Ishikawa (cell line): Measurements from ENCODE around the gene CHM.

Experiments
- YY1 ChIP-seq: IDR thresholded peaks from 2 replicates; pipeline ENCODE4 v1.6.1; 2012; ENCODE audit warnings: low read depth
- TF ChIP-seq, protein P1 (sequence below): IDR thresholded peaks from 2 replicates; pipeline ENCODE4 v1.6.1; 2012

DNA sequence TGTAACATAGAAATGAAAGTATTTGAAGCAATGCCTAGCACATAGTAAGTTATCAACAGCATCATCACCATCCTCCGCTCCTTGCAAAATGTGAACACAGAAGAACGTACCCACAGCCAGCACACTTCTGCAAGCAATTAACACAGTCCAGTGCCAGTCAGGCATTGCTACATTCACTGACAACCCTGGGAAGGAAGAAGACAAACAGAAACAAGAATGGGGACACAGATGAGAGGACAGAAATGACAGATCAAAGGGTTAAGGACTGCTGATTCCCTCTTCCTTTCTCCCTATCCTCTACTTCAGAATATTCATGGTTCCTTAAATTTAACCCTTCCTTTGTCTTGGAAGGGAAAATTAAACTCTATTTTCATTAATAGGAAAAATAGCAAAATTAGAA is 53.1 kb downstream of the CHM start:
- TF ChIP-seq, protein P1, sequence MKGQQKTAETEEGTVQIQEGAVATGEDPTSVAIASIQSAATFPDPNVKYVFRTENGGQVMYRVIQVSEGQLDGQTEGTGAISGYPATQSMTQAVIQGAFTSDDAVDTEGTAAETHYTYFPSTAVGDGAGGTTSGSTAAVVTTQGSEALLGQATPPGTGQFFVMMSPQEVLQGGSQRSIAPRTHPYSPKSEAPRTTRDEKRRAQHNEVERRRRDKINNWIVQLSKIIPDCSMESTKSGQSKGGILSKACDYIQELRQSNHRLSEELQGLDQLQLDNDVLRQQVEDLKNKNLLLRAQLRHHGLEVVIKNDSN: no peak
- TF ChIP-seq YY1: no peak
